DND-41 (cell line): ENCODE results near the gene GTF3C2.

Experiments used
- EZH2 ChIP-seq: IDR thresholded peaks from 3 replicates; pipeline ENCODE4 v1.6.1; 2012; ENCODE audit warnings: borderline replicate concordance, low read depth, mild to moderate bottlenecking, moderate library complexity, low read length, inconsistent platforms; ENCODE audit not compliant: severe bottlenecking
- TF ChIP-seq, protein P1 (sequence below): IDR thresholded peaks from 2 replicates; pipeline ENCODE4 v1.5.1; 2012; ENCODE audit warnings: borderline replicate concordance, low read length, moderate library complexity, mild to moderate bottlenecking; ENCODE audit not compliant: poor library complexity, severe bottlenecking; ENCODE audit errors: extremely low read depth

DNA sequence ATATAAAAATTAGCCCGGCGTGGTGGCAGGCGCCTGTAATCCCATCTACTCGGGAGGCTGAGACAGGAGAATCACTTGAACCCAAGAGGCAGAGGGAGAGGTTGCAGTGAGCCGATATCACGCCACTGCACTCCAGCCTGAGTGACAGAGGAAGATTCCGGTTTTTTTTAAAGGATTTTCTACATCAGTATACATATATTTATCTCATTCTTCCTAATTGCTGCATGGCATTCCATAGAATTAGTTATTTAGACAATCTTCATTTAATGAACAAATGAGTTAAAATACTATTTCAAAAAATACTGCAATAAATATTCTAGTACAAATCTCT lies 2.0 kb downstream of the GTF3C2 start:
- TF ChIP-seq, protein P1, sequence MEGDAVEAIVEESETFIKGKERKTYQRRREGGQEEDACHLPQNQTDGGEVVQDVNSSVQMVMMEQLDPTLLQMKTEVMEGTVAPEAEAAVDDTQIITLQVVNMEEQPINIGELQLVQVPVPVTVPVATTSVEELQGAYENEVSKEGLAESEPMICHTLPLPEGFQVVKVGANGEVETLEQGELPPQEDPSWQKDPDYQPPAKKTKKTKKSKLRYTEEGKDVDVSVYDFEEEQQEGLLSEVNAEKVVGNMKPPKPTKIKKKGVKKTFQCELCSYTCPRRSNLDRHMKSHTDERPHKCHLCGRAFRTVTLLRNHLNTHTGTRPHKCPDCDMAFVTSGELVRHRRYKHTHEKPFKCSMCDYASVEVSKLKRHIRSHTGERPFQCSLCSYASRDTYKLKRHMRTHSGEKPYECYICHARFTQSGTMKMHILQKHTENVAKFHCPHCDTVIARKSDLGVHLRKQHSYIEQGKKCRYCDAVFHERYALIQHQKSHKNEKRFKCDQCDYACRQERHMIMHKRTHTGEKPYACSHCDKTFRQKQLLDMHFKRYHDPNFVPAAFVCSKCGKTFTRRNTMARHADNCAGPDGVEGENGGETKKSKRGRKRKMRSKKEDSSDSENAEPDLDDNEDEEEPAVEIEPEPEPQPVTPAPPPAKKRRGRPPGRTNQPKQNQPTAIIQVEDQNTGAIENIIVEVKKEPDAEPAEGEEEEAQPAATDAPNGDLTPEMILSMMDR = no peak
- TF ChIP-seq EZH2 = no peak
